Vagina (tissue), 2 donors: ENCODE data around the gene GRHPR.

ENCODE experiments used
- POLR2AphosphoS5 ChIP-seq, 2 donors: sonication (generic); formaldehyde crosslinking; IDR thresholded peaks; one replicate each; pipeline ENCODE4 v1.9.0; 2017; ENCODE audit warnings: antibody characterized with exemption in 2 of 2, mild to moderate bottlenecking in 2 of 2, low read depth in 1 of 2; ENCODE audit not compliant: insufficient read depth in 1 of 2
- TF ChIP-seq, protein P1 (sequence below), 3 experiments: fragments of 450-650 bp in 2 of 3; fragments of 200-600 bp in 1 of 3; sonication (generic) in 1 of 3; IDR thresholded peaks; one replicate each; pipeline ENCODE4 v1.5.1; 2017 to 2019; ENCODE audit warnings: antibody characterized with exemption in 3 of 3, mild to moderate bottlenecking in 2 of 3, moderate library complexity in 2 of 3

DNA sequence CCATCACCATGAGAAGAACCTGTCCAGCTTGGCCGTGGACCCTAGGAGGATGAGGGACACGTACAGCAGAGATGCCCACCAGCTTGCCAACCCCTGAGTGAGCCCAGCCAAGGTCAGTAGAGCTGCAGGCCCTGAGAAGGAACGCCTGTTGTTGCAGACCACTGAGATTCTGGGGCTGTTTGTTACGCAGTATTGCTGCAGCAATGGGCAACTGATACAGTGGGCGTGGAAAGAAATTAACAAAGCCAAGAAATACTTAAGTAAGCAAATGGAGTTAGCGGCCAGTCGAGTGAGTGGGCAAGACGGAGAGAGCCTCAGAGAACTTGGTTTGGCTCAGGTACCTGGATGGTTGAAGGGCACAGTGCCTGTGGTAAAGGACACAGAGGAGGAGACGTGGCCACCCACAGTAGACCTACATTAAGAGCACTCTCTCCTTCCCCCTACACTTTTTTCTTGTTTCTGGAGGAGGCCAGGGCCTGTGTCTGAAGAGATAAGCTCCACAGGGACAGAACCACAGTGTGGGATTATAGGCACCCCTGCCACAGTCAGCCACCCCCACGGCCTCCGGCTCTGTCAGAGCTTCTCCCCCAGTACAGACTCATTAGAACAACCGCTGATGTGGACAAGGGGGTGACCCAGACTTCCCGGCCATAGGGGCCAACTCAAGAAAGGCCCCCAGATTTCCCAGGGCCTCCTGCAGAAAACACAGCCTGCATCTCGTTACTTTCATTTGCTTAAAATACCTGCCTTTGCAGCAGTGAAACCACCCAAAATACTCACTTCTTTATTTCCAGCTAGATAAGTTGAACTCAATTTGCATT is 40.1 kb upstream of the GRHPR start:
- TF ChIP-seq, protein P1, sequence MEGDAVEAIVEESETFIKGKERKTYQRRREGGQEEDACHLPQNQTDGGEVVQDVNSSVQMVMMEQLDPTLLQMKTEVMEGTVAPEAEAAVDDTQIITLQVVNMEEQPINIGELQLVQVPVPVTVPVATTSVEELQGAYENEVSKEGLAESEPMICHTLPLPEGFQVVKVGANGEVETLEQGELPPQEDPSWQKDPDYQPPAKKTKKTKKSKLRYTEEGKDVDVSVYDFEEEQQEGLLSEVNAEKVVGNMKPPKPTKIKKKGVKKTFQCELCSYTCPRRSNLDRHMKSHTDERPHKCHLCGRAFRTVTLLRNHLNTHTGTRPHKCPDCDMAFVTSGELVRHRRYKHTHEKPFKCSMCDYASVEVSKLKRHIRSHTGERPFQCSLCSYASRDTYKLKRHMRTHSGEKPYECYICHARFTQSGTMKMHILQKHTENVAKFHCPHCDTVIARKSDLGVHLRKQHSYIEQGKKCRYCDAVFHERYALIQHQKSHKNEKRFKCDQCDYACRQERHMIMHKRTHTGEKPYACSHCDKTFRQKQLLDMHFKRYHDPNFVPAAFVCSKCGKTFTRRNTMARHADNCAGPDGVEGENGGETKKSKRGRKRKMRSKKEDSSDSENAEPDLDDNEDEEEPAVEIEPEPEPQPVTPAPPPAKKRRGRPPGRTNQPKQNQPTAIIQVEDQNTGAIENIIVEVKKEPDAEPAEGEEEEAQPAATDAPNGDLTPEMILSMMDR (IDR thresholded peaks at IDR 0.05): no peak
- no peak for TF ChIP-seq POLR2AphosphoS5 (IDR thresholded peaks at IDR 0.05; ENCODE audit: insufficient read depth in 1 of 2, low read depth in 1 of 2)
